Activated CD4-positive, alpha-beta T cell treated with anti-CD3 and anti-CD28 coated beads, Interleukin-2, amount 50 U/mL, for 1 hour (primary cell): ENCODE results near the gene KRCC1.
"Not testable (repeated sequence)": the region's sequence is repeated elsewhere in the genome, so short reads cannot be mapped to it uniquely, and the experiment has no call there.

Experiments
- DNase-seq: peaks from one replicate; pipeline ENCODE4 v3.0.0-alpha.2; 2020

Gene KRCC1

GRCh38 chr2:88038263-88039105, 17.1 kb downstream of the KRCC1 start:
- DNase-seq: no peak

- DNase-seq: no peak
Measured at GRCh38 chr2:88036606-88037005, 19.0 kb downstream of the KRCC1 start.

- DNase-seq: no peak
Measured at GRCh38 chr2:88036182-88036581, 19.4 kb downstream of the KRCC1 start.

- DNase-seq: no peak
Measured at GRCh38 chr2:88032070-88032702, 23.4 kb downstream of the KRCC1 start.

GRCh38 chr2:88028931-88029330, 26.7 kb downstream of the KRCC1 start:
- DNase-seq: no peak

GRCh38 chr2:88027697-88028389, 27.7 kb downstream of the KRCC1 start:
- no peak for DNase-seq

GRCh38 chr2:88024509-88024908, 31.1 kb downstream of the KRCC1 start:
- DNase-seq: no peak

- DNase-seq: no peak
Measured at GRCh38 chr2:88022669-88022921, 33.0 kb downstream of the KRCC1 start.

GRCh38 chr2:88019985-88020384, 35.6 kb downstream of the KRCC1 start:
- DNase-seq: no peak

GRCh38 chr2:88018909-88019308, 36.7 kb downstream of the KRCC1 start:
- no peak for DNase-seq

- DNase-seq: not testable (repeated sequence)
Measured at GRCh38 chr2:88018077-88018805, 37.3 kb downstream of the KRCC1 start.

- not testable (repeated sequence) for DNase-seq
Measured at GRCh38 chr2:88017780-88018038, 37.9 kb downstream of the KRCC1 start.

- DNase-seq: no peak
Measured at GRCh38 chr2:88016960-88017779, 38.4 kb downstream of the KRCC1 start.

- DNase-seq: peak; percentile 71
Measured at GRCh38 chr2:88016086-88016959, 39.3 kb downstream of the KRCC1 start, which contains the start of gene RNU2-63P. RNU2-63P (minus strand) TSS chr2:88016547.

GRCh38 chr2:88011011-88011410, 44.6 kb downstream of the KRCC1 start:
- no peak for DNase-seq

- DNase-seq: no peak
Measured at GRCh38 chr2:88010136-88010535, 45.4 kb downstream of the KRCC1 start.

GRCh38 chr2:88006912-88007439, 48.6 kb downstream of the KRCC1 start:
- no peak for DNase-seq

GRCh38 chr2:88005776-88006175, 49.8 kb downstream of the KRCC1 start:
- DNase-seq: no peak

GRCh38 chr2:88003074-88003755, 52.4 kb downstream of the KRCC1 start:
- no peak for DNase-seq

GRCh38 chr2:88002359-88002707, 53.2 kb downstream of the KRCC1 start:
- DNase-seq: no peak

- DNase-seq: not testable (repeated sequence)
Measured at GRCh38 chr2:88000474-88000873, 55.1 kb downstream of the KRCC1 start.
